Fibroblast of lung (primary cell): ENCODE results near the gene SH3GL1. TPM values are rescaled to one million over a fixed set of nuclear protein-coding genes. Genes with fewer than 3 reads are reported as not detected.

ENCODE experiments used
- DNase-seq, 2 donors: peaks; one replicate each; pipeline versions ENCODE4 v3.0.0 to v3.0.0-alpha.2; 2010; ENCODE audit warnings: low read depth in 2 of 2
- H2AFZ ChIP-seq: 2 replicates; pipeline ENCODE4 v1.5.1; 2012; ENCODE audit warnings: low read length, control low read depth, inconsistent platforms
- H3K27ac ChIP-seq: 2 replicates; pipeline ENCODE4 v1.5.1; 2011; ENCODE audit warnings: low read length, control low read depth; ENCODE audit not compliant: insufficient read depth
- H3K27me3 ChIP-seq: 2 replicates; pipeline ENCODE4 v1.5.1; 2011; ENCODE audit warnings: mild to moderate bottlenecking, low read length; ENCODE audit not compliant: control insufficient read depth, insufficient read depth
- H3K36me3 ChIP-seq: 2 replicates; pipeline ENCODE4 v1.5.1; 2011; ENCODE audit warnings: low read length; ENCODE audit not compliant: control insufficient read depth, insufficient read depth
- H3K4me1 ChIP-seq: 2 replicates; pipeline ENCODE4 v1.5.1; 2011; ENCODE audit warnings: low read length; ENCODE audit not compliant: control insufficient read depth, insufficient read depth; ENCODE audit errors: extremely low read depth
- H3K4me2 ChIP-seq: 2 replicates; pipeline ENCODE4 v1.5.1; 2011; ENCODE audit warnings: low read length, control low read depth; ENCODE audit not compliant: insufficient read depth; ENCODE audit errors: extremely low read depth
- H3K4me3 ChIP-seq, 4 experiments: fragments of 200-600 bp in 1 of 4; sonication (generic) in 1 of 4; replicated peaks in 1 of 4; 2 replicates each; pipeline ENCODE4 v1.5.1; 2011 to 2016; ENCODE audit warnings: low read length in 4 of 4, low read depth in 3 of 4, mild to moderate bottlenecking in 3 of 4, control low read depth in 2 of 4, inconsistent platforms in 1 of 4, mixed read lengths in 1 of 4; ENCODE audit not compliant: insufficient read depth in 1 of 4; ENCODE audit errors: control extremely low read depth in 1 of 4
- H3K79me2 ChIP-seq: 2 replicates; pipeline ENCODE4 v1.5.1; 2012; ENCODE audit warnings: mild to moderate bottlenecking, low read length, inconsistent platforms; ENCODE audit not compliant: control insufficient read depth, insufficient read depth
- H3K9ac ChIP-seq: 2 replicates; pipeline ENCODE4 v1.5.1; 2011; ENCODE audit warnings: mild to moderate bottlenecking, low read length, control low read depth; ENCODE audit not compliant: insufficient read depth
- H3K9me3 ChIP-seq: 2 replicates; pipeline ENCODE4 v1.5.1; 2012; ENCODE audit warnings: low read depth, low read length; ENCODE audit not compliant: control insufficient read depth, insufficient read depth
- H4K20me1 ChIP-seq: 2 replicates; pipeline ENCODE4 v1.5.1; 2011; ENCODE audit warnings: low read length; ENCODE audit not compliant: control insufficient read depth, insufficient read depth; ENCODE audit errors: extremely low read depth
- CTCF ChIP-seq, 2 donors: IDR thresholded peaks in 1 of 2; conservative IDR thresholded peaks in 1 of 2; 1 replicate in 1 of 2; 2 replicates in 1 of 2; pipeline ENCODE4 v1.5.1; 2011 to 2012; ENCODE audit warnings: low read length in 2 of 2, control low read depth in 1 of 2, inconsistent platforms in 1 of 2, low read depth in 1 of 2, mild to moderate bottlenecking in 1 of 2
- EZH2 ChIP-seq: IDR thresholded peaks from 2 replicates; pipeline ENCODE4 v1.5.1; 2012; ENCODE audit warnings: low read length, control low read depth, mild to moderate bottlenecking; ENCODE audit errors: missing control alignments
- polyA plus RNA-seq, 2 donors: library from polyadenylated mRNA; depleted of rRNA in 1 of 2; stranded (reverse) in 1 of 2; unstranded in 1 of 2; fragments of >200 nt; gene quantifications; 2 replicates each; pipeline ENCODE4 v1.2.1, GENCODE V29; 2011 to 2012; ENCODE audit warnings: missing spikeins in 1 of 2
- total RNA-seq: library from RNA; depleted of rRNA; stranded (reverse); fragments of >200 nt; gene quantifications from 2 replicates; pipeline ENCODE4 v1.2.1, GENCODE V29; 2014

SH3GL1 gene
- total and polyA plus RNA-seq, 2 donors (not counting 1 experiment from before 2014, with no cell fraction given) = 23.9 to 44.9 TPM

GRCh38 chr19:4441994-4442818 lies 41.9 kb upstream of the SH3GL1 start:
- no peak for DNase-seq
- H2AFZ ChIP-seq = no peak overlapping the region
- H3K27me3 ChIP-seq = no peaks in the 10 kb centered on the region
- H3K79me2 ChIP-seq = no peaks in the 10 kb centered on the region
- H3K4me3 ChIP-seq = no peak overlapping the region
- no peaks in the 10 kb centered on the region for H3K4me1 ChIP-seq
- no peaks in the 10 kb centered on the region for H3K9me3 ChIP-seq
- no peak overlapping the region for H3K27ac ChIP-seq
- peaks cover 27% of the 10 kb centered on the region for H3K36me3 ChIP-seq
- no peak overlapping the region for H3K4me2 ChIP-seq
- TF ChIP-seq EZH2 (no peak), CTCF (conservative IDR thresholded peaks at IDR 0.05 in 1 of 2, IDR thresholded peaks at IDR 0.05 in 1 of 2; ENCODE audit: low read depth in 1 of 2, low read length in 2 of 2) (no peak)
- no peaks in the 10 kb centered on the region for H4K20me1 ChIP-seq
- no peak overlapping the region for H3K9ac ChIP-seq

GRCh38 chr19:4439243-4439642 lies 38.9 kb upstream of the SH3GL1 start:
- no peaks in the 10 kb centered on the region for H3K4me1 ChIP-seq
- H3K36me3 ChIP-seq = peaks cover 2% of the 10 kb centered on the region
- H3K9ac ChIP-seq = no peak overlapping the region
- H4K20me1 ChIP-seq = no peaks in the 10 kb centered on the region
- H3K4me2 ChIP-seq = no peak overlapping the region
- no peak overlapping the region for H2AFZ ChIP-seq
- H3K27me3 ChIP-seq = no peaks in the 10 kb centered on the region
- H3K79me2 ChIP-seq = no peaks in the 10 kb centered on the region
- H3K9me3 ChIP-seq = no peaks in the 10 kb centered on the region
- no peak for TF ChIP-seq EZH2
- no peak for TF ChIP-seq CTCF (conservative IDR thresholded peaks at IDR 0.05 in 1 of 2, IDR thresholded peaks at IDR 0.05 in 1 of 2; ENCODE audit: low read depth in 1 of 2, low read length in 2 of 2)
- no peak overlapping the region for H3K4me3 ChIP-seq
- H3K27ac ChIP-seq = no peak overlapping the region
- no peak for DNase-seq

- H3K4me3 ChIP-seq = no peak overlapping the region
- no peaks in the 10 kb centered on the region for H3K4me1 ChIP-seq
- no peaks in the 10 kb centered on the region for H3K79me2 ChIP-seq
Observed at GRCh38 chr19:4437103-4437502, 36.8 kb upstream of the SH3GL1 start.

More at GRCh38 chr19:4437103-4437502, 36.8 kb upstream of the SH3GL1 start:
- no peaks in the 10 kb centered on the region for H4K20me1 ChIP-seq
- no peak overlapping the region for H3K9ac ChIP-seq
- no peak overlapping the region for H3K27ac ChIP-seq
- no peak for DNase-seq
- H3K36me3 ChIP-seq = peaks cover 8% of the 10 kb centered on the region
- no peak overlapping the region for H2AFZ ChIP-seq
- H3K27me3 ChIP-seq = no peaks in the 10 kb centered on the region
- no peaks in the 10 kb centered on the region for H3K9me3 ChIP-seq
- no peak overlapping the region for H3K4me2 ChIP-seq
- no peak for TF ChIP-seq EZH2
- no peak for TF ChIP-seq CTCF (conservative IDR thresholded peaks at IDR 0.05 in 1 of 2, IDR thresholded peaks at IDR 0.05 in 1 of 2; ENCODE audit: low read depth in 1 of 2, low read length in 2 of 2)
